ENCODE data around the gene LGALS3.

GRCh38 chr14:55118761-55119160 is 10.3 kb upstream of the LGALS3 start:
- TF ChIP-seq SALL2 (tag by site-specific recombination; IDR thresholded peaks at IDR 0.05; ENCODE audit: borderline replicate concordance) (no peak), ZSCAN23 (tag by site-specific recombination; IDR thresholded peaks at IDR 0.05) (no peak), ZNF114 (tag by site-specific recombination; IDR thresholded peaks at IDR 0.05) (no peak), ZNF626 (tag by site-specific recombination; IDR thresholded peaks at IDR 0.05) (no peak), MYNN (tag by site-specific recombination; IDR thresholded peaks at IDR 0.05; ENCODE audit: borderline replicate concordance) (no peak), CTCF (tag by site-specific recombination; IDR thresholded peaks at IDR 0.05) (no peak), ZNF148 (tag by site-specific recombination; IDR thresholded peaks at IDR 0.05; ENCODE audit: borderline replicate concordance) (no peak), ZNF513 (tag by site-specific recombination; IDR thresholded peaks at IDR 0.05) (no peak), YY1 (tag by site-specific recombination; IDR thresholded peaks at IDR 0.05) (no peak), ZNF274 (IDR thresholded peaks at IDR 0.05; ENCODE audit: low read length) (no peak), ZNF274 (tag by site-specific recombination; IDR thresholded peaks at IDR 0.05; ENCODE audit: borderline replicate concordance) (no peak), ZNF362 (tag by site-specific recombination; IDR thresholded peaks at IDR 0.05) (no peak)

Data from HEK293 (cell line).